Memory B cell (primary cell): ENCODE results near the gene MPI.
"Not testable (repeated sequence)": the region's sequence is repeated elsewhere in the genome, so short reads cannot be mapped to it uniquely, and the experiment has no call there.

Experiments
- ATAC-seq: fragments of 150-1000 bp; cut with Tn5 transposase; 2 replicates; pipeline ENCODE4 v1.10.0; 2021; ENCODE audit warnings: low read depth, mild to moderate bottlenecking, moderate library complexity
- DNase-seq, 2 donors: peaks; one replicate each; pipeline ENCODE4 v3.0.0; 2022; ENCODE audit warnings: low spot score in 2 of 2
- H3K27ac Mint-ChIP-seq: one replicate; pipeline ENCODE4 v1.8.0; 2022; ENCODE audit warnings: mild to moderate bottlenecking, moderate library complexity, mixed read lengths
- H3K27me3 Mint-ChIP-seq: one replicate; pipeline ENCODE4 v1.8.0; 2022; ENCODE audit warnings: mixed read lengths
- H3K36me3 Mint-ChIP-seq: one replicate; pipeline ENCODE4 v1.8.0; 2022; ENCODE audit warnings: mild to moderate bottlenecking, mixed read lengths
- H3K4me1 Mint-ChIP-seq: one replicate; pipeline ENCODE4 v1.8.0; 2022; ENCODE audit warnings: mixed read lengths
- H3K4me3 Mint-ChIP-seq: one replicate; pipeline ENCODE4 v1.8.0; 2022; ENCODE audit warnings: mild to moderate bottlenecking, moderate library complexity, mixed read lengths
- H3K9me3 Mint-ChIP-seq: one replicate; pipeline ENCODE4 v1.8.0; 2022; ENCODE audit warnings: mixed read lengths

The MPI gene

GRCh38 chr15:74891469-74891868 lies 1.6 kb downstream of the MPI start:
- H3K9me3 Mint-ChIP-seq: no peaks in the 10 kb centered on the region
- H3K4me3 Mint-ChIP-seq: peak overlapping the region; percentile 35
- no peaks in the 10 kb centered on the region for H3K27me3 Mint-ChIP-seq
- DNase-seq (no peak), ATAC-seq (no peak)
- H3K27ac Mint-ChIP-seq: no peak overlapping the region
- H3K4me1 Mint-ChIP-seq: peaks cover 27% of the 10 kb centered on the region
- peaks cover 4% of the 10 kb centered on the region for H3K36me3 Mint-ChIP-seq

GRCh38 chr15:74892313-74892712 lies 2.5 kb downstream of the MPI start:
- DNase-seq: no peak
- no peaks in the 10 kb centered on the region for H3K27me3 Mint-ChIP-seq
- no peak overlapping the region for H3K4me3 Mint-ChIP-seq
- no peaks in the 10 kb centered on the region for H3K9me3 Mint-ChIP-seq
- peaks cover 4% of the 10 kb centered on the region for H3K36me3 Mint-ChIP-seq
- no peak for ATAC-seq
- peaks cover 27% of the 10 kb centered on the region for H3K4me1 Mint-ChIP-seq
- H3K27ac Mint-ChIP-seq: no peak overlapping the region

GRCh38 chr15:74892931-74893330 lies 3.1 kb downstream of the MPI start:
- no peaks in the 10 kb centered on the region for H3K9me3 Mint-ChIP-seq
- ATAC-seq: no peak
- DNase-seq: no peak
- peak overlapping the region; percentile 21 for H3K4me3 Mint-ChIP-seq
- peaks cover 4% of the 10 kb centered on the region for H3K36me3 Mint-ChIP-seq
- peak overlapping the region; percentile 67 for H3K27ac Mint-ChIP-seq
- H3K4me1 Mint-ChIP-seq: peaks cover 27% of the 10 kb centered on the region
- H3K27me3 Mint-ChIP-seq: no peaks in the 10 kb centered on the region

GRCh38 chr15:74893627-74894026 lies 3.8 kb downstream of the MPI start:
- peak overlapping the region; percentile 67 for H3K27ac Mint-ChIP-seq
- peaks cover 27% of the 10 kb centered on the region for H3K4me1 Mint-ChIP-seq
- peak overlapping the region; percentile 69 for H3K4me3 Mint-ChIP-seq
- ATAC-seq (peak; percentile 28), DNase-seq (no peak)
- no peaks in the 10 kb centered on the region for H3K27me3 Mint-ChIP-seq
- H3K36me3 Mint-ChIP-seq: peaks cover 4% of the 10 kb centered on the region
- no peaks in the 10 kb centered on the region for H3K9me3 Mint-ChIP-seq

GRCh38 chr15:74894383-74894782 lies 4.5 kb downstream of the MPI start:
- peaks cover 23% of the 10 kb centered on the region for H3K4me1 Mint-ChIP-seq
- not testable (repeated sequence) for H3K4me3 Mint-ChIP-seq, H3K36me3 Mint-ChIP-seq, H3K27me3 Mint-ChIP-seq, H3K27ac Mint-ChIP-seq, H3K9me3 Mint-ChIP-seq, DNase-seq, ATAC-seq

- H3K36me3 Mint-ChIP-seq: peaks cover 9% of the 10 kb centered on the region
- H3K27ac Mint-ChIP-seq: no peak overlapping the region
- peaks cover 17% of the 10 kb centered on the region for H3K4me1 Mint-ChIP-seq
- DNase-seq: no peak
- ATAC-seq: no peak
- no peak overlapping the region for H3K4me3 Mint-ChIP-seq
- no peaks in the 10 kb centered on the region for H3K27me3 Mint-ChIP-seq
- H3K9me3 Mint-ChIP-seq: no peaks in the 10 kb centered on the region
Measured at GRCh38 chr15:74895830-74896229, 6.0 kb downstream of the MPI start.

- H3K36me3 Mint-ChIP-seq: peaks cover 9% of the 10 kb centered on the region
- no peak for DNase-seq
- peaks cover 17% of the 10 kb centered on the region for H3K4me1 Mint-ChIP-seq
- H3K9me3 Mint-ChIP-seq: no peaks in the 10 kb centered on the region
- no peak overlapping the region for H3K27ac Mint-ChIP-seq
- ATAC-seq: no peak
- H3K27me3 Mint-ChIP-seq: no peaks in the 10 kb centered on the region
- H3K4me3 Mint-ChIP-seq: no peak overlapping the region
Measured at GRCh38 chr15:74896316-74896715, 6.5 kb downstream of the MPI start.

GRCh38 chr15:74897300-74897701 lies 7.5 kb downstream of the MPI start:
- no peak for ATAC-seq
- Mint-ChIP-seq H3K4me1 (peaks cover 17% of the 10 kb centered on the region), H3K9me3 (no peaks in the 10 kb centered on the region), H3K36me3 (peaks cover 8% of the 10 kb centered on the region), H3K4me3 (no peak overlapping the region), H3K27ac (no peak overlapping the region), H3K27me3 (no peaks in the 10 kb centered on the region)
- no peak for DNase-seq

- Mint-ChIP-seq H3K4me3 (no peak overlapping the region), H3K27me3 (no peaks in the 10 kb centered on the region), H3K9me3 (no peaks in the 10 kb centered on the region), H3K4me1 (peaks cover 22% of the 10 kb centered on the region), H3K36me3 (peaks cover 9% of the 10 kb centered on the region), H3K27ac (no peak overlapping the region)
- peak; percentile 59 for ATAC-seq
- DNase-seq: peak; percentile 71 to 77
Measured at GRCh38 chr15:74901612-74902063, 11.8 kb downstream of the MPI start.

- peaks cover 25% of the 10 kb centered on the region for H3K4me1 Mint-ChIP-seq
- DNase-seq (no peak), ATAC-seq (no peak)
- H3K4me3 Mint-ChIP-seq: no peak overlapping the region
- H3K36me3 Mint-ChIP-seq: peaks cover 9% of the 10 kb centered on the region
- no peaks in the 10 kb centered on the region for H3K27me3 Mint-ChIP-seq
- no peak overlapping the region for H3K27ac Mint-ChIP-seq
- H3K9me3 Mint-ChIP-seq: no peaks in the 10 kb centered on the region
Measured at GRCh38 chr15:74902295-74903075, 12.6 kb downstream of the MPI start.

GRCh38 chr15:74903676-74904075 lies 13.8 kb downstream of the MPI start:
- Mint-ChIP-seq H3K9me3 (no peaks in the 10 kb centered on the region), H3K4me3 (no peak overlapping the region), H3K36me3 (peaks cover 9% of the 10 kb centered on the region), H3K27me3 (no peaks in the 10 kb centered on the region), H3K4me1 (peaks cover 26% of the 10 kb centered on the region), H3K27ac (no peak overlapping the region)
- no peak for DNase-seq
- no peak for ATAC-seq

- no peaks in the 10 kb centered on the region for H3K9me3 Mint-ChIP-seq
- peaks cover 9% of the 10 kb centered on the region for H3K36me3 Mint-ChIP-seq
- peaks cover 26% of the 10 kb centered on the region for H3K4me1 Mint-ChIP-seq
- DNase-seq (no peak), ATAC-seq (no peak)
- no peak overlapping the region for H3K4me3 Mint-ChIP-seq
- no peak overlapping the region for H3K27ac Mint-ChIP-seq
- H3K27me3 Mint-ChIP-seq: no peaks in the 10 kb centered on the region
Measured at GRCh38 chr15:74904190-74904805, 14.5 kb downstream of the MPI start.

GRCh38 chr15:74906067-74906449 lies 16.2 kb downstream of the MPI start:
- no peak for DNase-seq
- H3K27ac Mint-ChIP-seq: peak overlapping the region; percentile 96
- no peaks in the 10 kb centered on the region for H3K9me3 Mint-ChIP-seq
- peak overlapping the region; percentile 95 for H3K4me3 Mint-ChIP-seq
- no peaks in the 10 kb centered on the region for H3K27me3 Mint-ChIP-seq
- peaks cover 4% of the 10 kb centered on the region for H3K36me3 Mint-ChIP-seq
- H3K4me1 Mint-ChIP-seq: peaks cover 24% of the 10 kb centered on the region
- peak; percentile 29 for ATAC-seq

GRCh38 chr15:74906450-74907162 lies 16.8 kb downstream of the MPI start, which contains the start of gene FAM219B:
TSS of gene FAM219B (minus strand) at chr15:74906851. CDS start at chr15:74906800, 51 bp downstream.
- Mint-ChIP-seq H3K9me3 (no peaks in the 10 kb centered on the region), H3K27ac (peak within 1 kb of the TSS; percentile 96), H3K36me3 (peaks cover 4% of the 10 kb centered on the region), H3K4me1 (peaks cover 24% of the 10 kb centered on the region), H3K27me3 (no peaks in the 10 kb centered on the region), H3K4me3 (peak within 1 kb of the TSS; percentile 95)
- DNase-seq: peak; percentile 65 to 76
- peak; percentile 91 for ATAC-seq
